Gastrocnemius medialis (tissue), 4 donors: Measurements from ENCODE around the gene NCAPD2. TPM values are rescaled to one million over a fixed set of nuclear protein-coding genes. Genes with fewer than 3 reads are reported as not detected.
"Not testable (repeated sequence)": the region's sequence is repeated elsewhere in the genome, so short reads cannot be mapped to it uniquely, and the experiment has no call there.

Experiments
- ATAC-seq, 2 donors: fragments of 150-250 bp; one replicate each; pipeline ENCODE4 v1.9.1; 2016
- DNase-seq, 2 donors: peaks; one replicate each; pipeline ENCODE4 v3.0.0-alpha.2; 2019
- H3K27ac ChIP-seq, 4 donors: fragments of 200-600 bp; sonication (generic); 1 replicate in 1 of 4; 2 replicates in 3 of 4; pipeline ENCODE4 v1.5.1; 2016 to 2018; ENCODE audit warnings: mild to moderate bottlenecking in 2 of 4, moderate library complexity in 1 of 4
- H3K27me3 ChIP-seq, 3 donors: fragments of 200-600 bp; sonication (generic) in 2 of 3; 1 replicate in 1 of 3; 2 replicates in 2 of 3; pipeline versions ENCODE4 v1.5.1 to v1.6.0; 2016 to 2019; ENCODE audit warnings: mild to moderate bottlenecking in 1 of 3, moderate library complexity in 1 of 3
- H3K36me3 ChIP-seq, 2 donors: fragments of 200-600 bp; sonication (generic) in 1 of 2; one replicate each; pipeline ENCODE4 v1.5.1; 2017 to 2018
- H3K4me1 ChIP-seq, 2 donors: fragments of 200-600 bp; sonication (generic) in 1 of 2; one replicate each; pipeline ENCODE4 v1.5.1; 2016 to 2017; ENCODE audit warnings: mild to moderate bottlenecking in 2 of 2
- H3K4me3 ChIP-seq, 4 donors: fragments of 200-600 bp; sonication (generic) in 3 of 4; 1 replicate in 1 of 4; 2 replicates in 3 of 4; pipeline ENCODE4 v1.5.1; 2016 to 2019; ENCODE audit warnings: mild to moderate bottlenecking in 2 of 4
- H3K9me3 ChIP-seq, 3 donors: fragments of 200-600 bp; sonication (generic) in 2 of 3; 1 replicate in 1 of 3; 2 replicates in 2 of 3; pipeline ENCODE4 v1.5.1; 2016 to 2019
- POLR2A ChIP-seq, 2 donors: fragments of 450-650 bp; IDR thresholded peaks; one replicate each; pipeline ENCODE4 v1.6.1; 2017; ENCODE audit warnings: antibody characterized with exemption in 2 of 2, mild to moderate bottlenecking in 2 of 2, moderate library complexity in 2 of 2
- in situ Hi-C, 4 donors: fragments of 200-750 bp; cut with MboI; loops; one replicate each; pipeline versions ENCODE4 v1.15.0 to v1.8.0; 2017; ENCODE audit warnings: low sequenced_read_pairs in 4 of 4
- intact Hi-C: fragments of 100-400 bp; cut with DNase I; formaldehyde crosslinking; loops from one replicate; pipeline ENCODE4 v1.15.1; 2023; ENCODE audit warnings: low total_unique reads
- total RNA-seq, 4 donors: library from RNA; depleted of rRNA; stranded (reverse); fragments of >200 nt; gene quantifications; one replicate each; pipeline versions ENCODE4 v1.1.0 to v1.2.3, GENCODE V29; 2016
- TF ChIP-seq, protein P1 (sequence below), 5 experiments: fragments of 450-650 bp in 3 of 5; fragments of 200-600 bp in 2 of 5; sonication (generic) in 2 of 5; IDR thresholded peaks in 4 of 5; conservative IDR thresholded peaks in 1 of 5; 1 replicate in 4 of 5; 2 replicates in 1 of 5; pipeline ENCODE4 v1.5.1; 2016 to 2019; ENCODE audit warnings: antibody characterized with exemption in 5 of 5, mild to moderate bottlenecking in 3 of 5, moderate library complexity in 3 of 5

The NCAPD2 gene
- total RNA-seq, 4 donors from 2014 or later: 12.3 to 250 (median 13.3) TPM

DNA sequence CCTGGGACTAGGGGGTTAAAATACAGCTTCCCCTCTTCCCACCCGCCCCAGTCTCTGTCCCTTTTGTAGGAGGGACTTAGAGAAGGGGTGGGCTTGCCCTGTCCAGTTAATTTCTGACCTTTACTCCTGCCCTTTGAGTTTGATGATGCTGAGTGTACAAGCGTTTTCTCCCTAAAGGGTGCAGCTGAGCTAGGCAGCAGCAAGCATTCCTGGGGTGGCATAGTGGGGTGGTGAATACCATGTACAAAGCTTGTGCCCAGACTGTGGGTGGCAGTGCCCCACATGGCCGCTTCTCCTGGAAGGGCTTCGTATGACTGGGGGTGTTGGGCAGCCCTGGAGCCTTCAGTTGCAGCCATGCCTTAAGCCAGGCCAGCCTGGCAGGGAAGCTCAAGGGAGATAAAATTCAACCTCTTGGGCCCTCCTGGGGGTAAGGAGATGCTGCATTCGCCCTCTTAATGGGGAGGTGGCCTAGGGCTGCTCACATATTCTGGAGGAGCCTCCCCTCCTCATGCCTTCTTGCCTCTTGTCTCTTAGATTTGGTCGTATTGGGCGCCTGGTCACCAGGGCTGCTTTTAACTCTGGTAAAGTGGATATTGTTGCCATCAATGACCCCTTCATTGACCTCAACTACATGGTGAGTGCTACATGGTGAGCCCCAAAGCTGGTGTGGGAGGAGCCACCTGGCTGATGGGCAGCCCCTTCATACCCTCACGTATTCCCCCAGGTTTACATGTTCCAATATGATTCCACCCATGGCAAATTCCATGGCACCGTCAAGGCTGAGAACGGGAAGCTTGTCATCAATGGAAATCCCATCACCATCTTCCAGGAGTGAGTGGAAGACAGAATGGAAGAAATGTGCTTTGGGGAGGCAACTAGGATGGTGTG is 42.3 kb downstream of the NCAPD2 start:
- peaks cover 0 to 29% of the 10 kb centered on the region in 2 donors for H3K36me3 ChIP-seq
- in situ Hi-C loops: loop anchor here in 1 of 4 donors (25.0 kb wide), 1 partner anchor 124 kb away; no protein-coding TSS in a partner anchor
- peaks cover 47 to 63% of the 10 kb centered on the region in 2 donors for H3K4me1 ChIP-seq

DNA sequence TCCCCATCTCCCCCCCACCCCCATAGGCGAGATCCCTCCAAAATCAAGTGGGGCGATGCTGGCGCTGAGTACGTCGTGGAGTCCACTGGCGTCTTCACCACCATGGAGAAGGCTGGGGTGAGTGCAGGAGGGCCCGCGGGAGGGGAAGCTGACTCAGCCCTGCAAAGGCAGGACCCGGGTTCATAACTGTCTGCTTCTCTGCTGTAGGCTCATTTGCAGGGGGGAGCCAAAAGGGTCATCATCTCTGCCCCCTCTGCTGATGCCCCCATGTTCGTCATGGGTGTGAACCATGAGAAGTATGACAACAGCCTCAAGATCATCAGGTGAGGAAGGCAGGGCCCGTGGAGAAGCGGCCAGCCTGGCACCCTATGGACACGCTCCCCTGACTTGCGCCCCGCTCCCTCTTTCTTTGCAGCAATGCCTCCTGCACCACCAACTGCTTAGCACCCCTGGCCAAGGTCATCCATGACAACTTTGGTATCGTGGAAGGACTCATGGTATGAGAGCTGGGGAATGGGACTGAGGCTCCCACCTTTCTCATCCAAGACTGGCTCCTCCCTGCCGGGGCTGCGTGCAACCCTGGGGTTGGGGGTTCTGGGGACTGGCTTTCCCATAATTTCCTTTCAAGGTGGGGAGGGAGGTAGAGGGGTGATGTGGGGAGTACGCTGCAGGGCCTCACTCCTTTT is 43.1 kb downstream of the NCAPD2 start:
- DNase-seq (no peak), ATAC-seq (no peak)
- H3K27me3 ChIP-seq: no peaks in the 10 kb centered on the region
- peaks cover 50 to 67% of the 10 kb centered on the region in 2 donors for H3K4me1 ChIP-seq
- intact Hi-C loops (loop anchor here (5.0 kb wide), 1 partner anchor 200 kb away; no protein-coding TSS in a partner anchor), in situ Hi-C loops (loop anchor here in 1 of 4 donors (25.0 kb wide), 1 partner anchor 125 kb away; no protein-coding TSS in a partner anchor)
- H3K36me3 ChIP-seq: peaks cover 0 to 27% of the 10 kb centered on the region in 2 donors
- no peaks in the 10 kb centered on the region for H3K9me3 ChIP-seq
- H3K4me3 ChIP-seq: no peak overlapping the region
- peak overlapping the region; percentile 91 to 97 (median 96) for H3K27ac ChIP-seq
- TF ChIP-seq, protein P1, sequence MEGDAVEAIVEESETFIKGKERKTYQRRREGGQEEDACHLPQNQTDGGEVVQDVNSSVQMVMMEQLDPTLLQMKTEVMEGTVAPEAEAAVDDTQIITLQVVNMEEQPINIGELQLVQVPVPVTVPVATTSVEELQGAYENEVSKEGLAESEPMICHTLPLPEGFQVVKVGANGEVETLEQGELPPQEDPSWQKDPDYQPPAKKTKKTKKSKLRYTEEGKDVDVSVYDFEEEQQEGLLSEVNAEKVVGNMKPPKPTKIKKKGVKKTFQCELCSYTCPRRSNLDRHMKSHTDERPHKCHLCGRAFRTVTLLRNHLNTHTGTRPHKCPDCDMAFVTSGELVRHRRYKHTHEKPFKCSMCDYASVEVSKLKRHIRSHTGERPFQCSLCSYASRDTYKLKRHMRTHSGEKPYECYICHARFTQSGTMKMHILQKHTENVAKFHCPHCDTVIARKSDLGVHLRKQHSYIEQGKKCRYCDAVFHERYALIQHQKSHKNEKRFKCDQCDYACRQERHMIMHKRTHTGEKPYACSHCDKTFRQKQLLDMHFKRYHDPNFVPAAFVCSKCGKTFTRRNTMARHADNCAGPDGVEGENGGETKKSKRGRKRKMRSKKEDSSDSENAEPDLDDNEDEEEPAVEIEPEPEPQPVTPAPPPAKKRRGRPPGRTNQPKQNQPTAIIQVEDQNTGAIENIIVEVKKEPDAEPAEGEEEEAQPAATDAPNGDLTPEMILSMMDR (IDR thresholded peaks at IDR 0.05 in 4 of 5, conservative IDR thresholded peaks at IDR 0.05 in 1 of 5): no peak
- TF ChIP-seq POLR2A (IDR thresholded peaks at IDR 0.05): no peak

More for the DNA sequence above, 42.3 kb downstream of the NCAPD2 start:
- no peaks in the 10 kb centered on the region for H3K9me3 ChIP-seq
- no peak for ATAC-seq
- DNase-seq: no peak
- H3K4me3 ChIP-seq: peak overlapping the region; percentile 75 to 87 (median 76)
- no peaks in the 10 kb centered on the region for H3K27me3 ChIP-seq
- H3K27ac ChIP-seq: peak overlapping the region; percentile 91 to 97 (median 96)
- no peak for TF ChIP-seq POLR2A (IDR thresholded peaks at IDR 0.05)
- TF ChIP-seq, protein P1 (IDR thresholded peaks at IDR 0.05 in 4 of 5, conservative IDR thresholded peaks at IDR 0.05 in 1 of 5): no peak
- intact Hi-C loops: loop anchor here (1.0 to 5.0 kb wide), 4 partner anchors 15 to 199 kb away; partner anchors contain the start of genes CHD4 and IFFO1

DNA sequence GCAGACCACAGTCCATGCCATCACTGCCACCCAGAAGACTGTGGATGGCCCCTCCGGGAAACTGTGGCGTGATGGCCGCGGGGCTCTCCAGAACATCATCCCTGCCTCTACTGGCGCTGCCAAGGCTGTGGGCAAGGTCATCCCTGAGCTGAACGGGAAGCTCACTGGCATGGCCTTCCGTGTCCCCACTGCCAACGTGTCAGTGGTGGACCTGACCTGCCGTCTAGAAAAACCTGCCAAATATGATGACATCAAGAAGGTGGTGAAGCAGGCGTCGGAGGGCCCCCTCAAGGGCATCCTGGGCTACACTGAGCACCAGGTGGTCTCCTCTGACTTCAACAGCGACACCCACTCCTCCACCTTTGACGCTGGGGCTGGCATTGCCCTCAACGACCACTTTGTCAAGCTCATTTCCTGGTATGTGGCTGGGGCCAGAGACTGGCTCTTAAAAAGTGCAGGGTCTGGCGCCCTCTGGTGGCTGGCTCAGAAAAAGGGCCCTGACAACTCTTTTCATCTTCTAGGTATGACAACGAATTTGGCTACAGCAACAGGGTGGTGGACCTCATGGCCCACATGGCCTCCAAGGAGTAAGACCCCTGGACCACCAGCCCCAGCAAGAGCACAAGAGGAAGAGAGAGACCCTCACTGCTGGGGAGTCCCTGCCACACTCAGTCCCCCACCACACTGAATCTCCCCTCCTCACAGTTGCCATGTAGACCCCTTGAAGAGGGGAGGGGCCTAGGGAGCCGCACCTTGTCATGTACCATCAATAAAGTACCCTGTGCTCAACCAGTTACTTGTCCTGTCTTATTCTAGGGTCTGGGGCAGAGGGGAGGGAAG is 43.9 kb downstream of the NCAPD2 start:
- H3K27ac ChIP-seq: peak overlapping the region; percentile 91 to 97 (median 96)
- peaks cover 42 to 59% of the 10 kb centered on the region in 2 donors for H3K4me1 ChIP-seq
- in situ Hi-C loops (loop anchor here in 1 of 4 donors (25.0 kb wide), 1 partner anchor 125 kb away; no protein-coding TSS in a partner anchor), intact Hi-C loops (loop anchor here (1.0 to 5.0 kb wide), 2 partner anchors 114 to 200 kb away; no protein-coding TSS in a partner anchor)
- H3K4me3 ChIP-seq, H3K9me3 ChIP-seq, H3K27me3 ChIP-seq, ATAC-seq: not testable (repeated sequence)
- TF ChIP-seq, protein P1 (IDR thresholded peaks at IDR 0.05 in 4 of 5, conservative IDR thresholded peaks at IDR 0.05 in 1 of 5): peak; percentile 85 to 95 (median 91)
- peak; percentile 55 to 84 for DNase-seq
- H3K36me3 ChIP-seq: peaks cover 0 to 27% of the 10 kb centered on the region in 2 donors
